Hepatocyte (in vitro differentiated cells): ENCODE measurements around the gene POFUT2.

ENCODE experiments used
- CTCF ChIP-seq: fragments of 200-600 bp; sonication (generic); IDR thresholded peaks from 2 replicates; pipeline ENCODE4 v1.5.1; 2016; ENCODE audit warnings: antibody characterized with exemption, mild to moderate bottlenecking; ENCODE audit not compliant: poor library complexity
- EZH2 ChIP-seq: fragments of 200-600 bp; sonication (generic); IDR thresholded peaks from 2 replicates; pipeline ENCODE4 v1.6.1; 2016; ENCODE audit warnings: antibody characterized with exemption, mild to moderate bottlenecking, borderline replicate concordance

- TF ChIP-seq CTCF (no peak), EZH2 (no peak)
Observed at GRCh38 chr21:45318556-45319404, 31.1 kb upstream of the POFUT2 start.
